ENCODE results near the gene BMERB1.
"Not testable (repeated sequence)": the region's sequence is repeated elsewhere in the genome, so short reads cannot be mapped to it uniquely, and the experiment has no call there.

The BMERB1 gene

DNA sequence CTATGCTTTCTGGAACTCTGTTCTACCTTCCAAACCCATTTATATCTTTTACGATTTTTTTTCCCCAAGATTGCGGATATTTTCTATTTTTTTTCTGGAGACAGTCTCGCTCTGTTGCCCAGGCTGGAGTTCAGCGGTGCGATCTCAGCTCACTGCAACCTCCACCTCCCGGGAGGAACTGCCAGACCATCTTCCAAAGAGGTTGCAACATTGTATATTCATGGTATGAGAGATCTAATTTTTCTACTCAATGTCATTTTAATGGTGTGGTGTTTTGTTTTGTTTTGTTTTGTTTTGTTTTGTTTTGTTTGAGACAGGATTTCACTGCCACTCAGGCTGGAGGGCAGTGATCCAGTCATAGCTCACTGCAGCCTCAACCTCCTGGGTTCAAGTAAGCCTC is 8.5 kb upstream of the BMERB1 start:
- DNase-seq (ENCODE audit: low read depth in 2 of 2): no peak

- DNase-seq (ENCODE audit: low read depth in 2 of 2): no peak
Measured at GRCh38 chr16:15426796-15427195, 7.6 kb upstream of the BMERB1 start.

DNA sequence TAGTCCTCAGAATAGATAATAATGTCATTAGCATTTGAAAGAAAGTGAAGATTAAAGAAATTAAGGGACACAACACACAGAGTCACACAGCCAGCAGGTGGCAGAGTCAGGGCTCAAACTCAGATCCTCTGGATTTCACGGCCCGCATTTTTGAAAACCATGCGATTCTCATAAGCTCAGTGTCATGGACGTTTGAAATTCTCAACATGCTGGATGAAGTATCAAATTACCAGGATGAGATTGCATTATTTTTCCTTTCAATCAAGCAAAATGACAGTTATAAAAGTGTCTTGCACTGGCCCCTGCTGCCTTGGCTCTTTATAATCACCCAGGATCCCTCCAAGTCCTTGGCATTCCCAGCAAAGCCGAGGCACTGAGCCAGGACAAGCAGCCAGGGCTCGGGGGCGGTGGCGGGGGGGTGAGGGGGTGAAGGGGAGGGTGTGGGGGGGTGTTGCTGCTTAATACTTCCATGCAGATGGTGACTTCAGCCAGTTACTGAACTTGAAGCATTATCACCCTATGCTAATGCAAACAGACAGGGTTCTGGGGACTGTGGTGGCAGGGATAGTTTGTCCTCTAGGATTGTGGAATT is 6.6 kb upstream of the BMERB1 start:
- peak; percentile 27 to 38 for DNase-seq (ENCODE audit: low read depth in 2 of 2)

- DNase-seq (ENCODE audit: low read depth in 2 of 2): not testable (repeated sequence)
Measured at GRCh38 chr16:15430884-15431283, 3.5 kb upstream of the BMERB1 start.

DNA sequence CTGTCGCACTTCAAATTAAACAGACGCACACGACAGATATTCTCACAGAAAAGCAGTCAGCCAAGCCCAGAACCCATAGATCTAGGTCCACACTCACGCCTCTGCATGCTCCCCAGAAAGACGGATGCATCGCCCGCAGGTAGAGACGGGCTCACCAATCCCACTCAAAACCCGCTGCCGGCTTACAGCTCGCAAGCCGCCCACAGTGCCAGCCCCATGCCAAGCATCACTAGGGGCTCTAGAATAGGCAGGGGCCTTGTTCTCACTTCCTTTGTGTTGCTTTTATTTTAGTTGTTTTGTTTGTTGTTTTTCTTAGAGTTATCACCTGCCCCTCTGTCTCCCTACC is 336 bp upstream of the BMERB1 start:
- DNase-seq (ENCODE audit: low read depth in 2 of 2): no peak

- no peak for DNase-seq (ENCODE audit: low read depth in 2 of 2)
Measured at GRCh38 chr16:15435216-15435864, 952 bp downstream of the BMERB1 start.

DNA sequence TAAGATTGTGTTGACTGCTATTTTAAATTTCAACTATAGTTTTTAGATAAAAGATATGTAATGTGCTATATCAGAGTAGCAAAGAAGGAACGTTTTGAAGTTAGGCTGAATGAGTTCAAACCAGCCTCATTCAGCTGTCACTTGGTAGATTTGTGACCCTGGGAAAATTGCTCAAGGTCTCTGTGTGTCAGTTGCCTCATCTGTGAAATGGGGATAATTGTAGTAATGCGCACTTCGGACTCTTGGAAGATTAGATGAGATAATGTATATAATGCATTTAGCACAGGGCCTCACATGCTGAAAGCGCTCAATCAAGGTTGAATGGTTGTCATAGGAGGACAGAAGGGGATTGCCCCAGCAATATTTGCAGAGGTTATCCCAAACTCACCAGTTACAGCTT is 4.7 kb downstream of the BMERB1 start:
- DNase-seq (ENCODE audit: low read depth in 2 of 2): no peak

- no peak for DNase-seq (ENCODE audit: low read depth in 2 of 2)
Measured at GRCh38 chr16:15439521-15439920, 5.1 kb downstream of the BMERB1 start.

GRCh38 chr16:15440852-15441251 is 6.5 kb downstream of the BMERB1 start:
- DNase-seq (ENCODE audit: low read depth in 2 of 2): no peak

DNA sequence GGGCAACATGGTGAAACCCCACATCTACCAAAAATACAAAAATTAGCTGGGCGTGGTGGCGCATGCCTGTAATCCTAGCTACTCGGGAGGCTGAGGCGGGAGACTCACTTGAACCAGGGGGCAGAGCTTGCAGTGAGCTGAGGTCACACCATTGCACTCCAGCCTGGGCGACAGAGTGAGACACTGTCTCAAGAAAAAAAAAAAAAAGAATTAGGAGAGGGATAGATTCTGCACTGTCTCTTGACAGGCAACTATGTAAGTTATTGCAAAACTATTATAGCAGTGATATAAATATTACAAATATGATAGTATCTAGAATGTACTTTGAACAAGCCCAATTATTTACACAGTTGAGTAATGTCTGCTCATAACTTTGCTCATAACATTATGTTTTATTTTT is 7.8 kb downstream of the BMERB1 start:
- DNase-seq (ENCODE audit: low read depth in 2 of 2): not testable (repeated sequence)

DNA sequence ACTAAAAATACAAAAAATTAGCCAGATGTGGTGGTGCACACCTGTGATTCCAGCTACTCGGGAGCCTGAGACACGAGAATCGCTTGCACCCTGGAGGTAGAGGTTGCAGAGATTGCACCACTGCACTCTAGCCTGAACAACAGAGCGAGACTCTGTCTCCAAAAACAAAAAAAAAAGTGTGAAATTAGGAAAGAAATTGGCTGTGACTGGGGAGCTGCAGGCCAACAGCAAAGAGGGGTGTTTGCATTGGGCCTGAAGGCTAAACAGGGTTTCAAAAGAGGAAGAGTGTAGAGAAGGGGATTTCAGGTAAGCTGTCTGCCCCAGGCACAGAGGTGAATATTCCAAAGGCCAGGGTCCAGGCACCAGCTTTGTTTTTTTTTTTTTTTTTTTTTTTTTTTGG is 9.4 kb downstream of the BMERB1 start:
- no peak for DNase-seq (ENCODE audit: low read depth in 2 of 2)

DNA sequence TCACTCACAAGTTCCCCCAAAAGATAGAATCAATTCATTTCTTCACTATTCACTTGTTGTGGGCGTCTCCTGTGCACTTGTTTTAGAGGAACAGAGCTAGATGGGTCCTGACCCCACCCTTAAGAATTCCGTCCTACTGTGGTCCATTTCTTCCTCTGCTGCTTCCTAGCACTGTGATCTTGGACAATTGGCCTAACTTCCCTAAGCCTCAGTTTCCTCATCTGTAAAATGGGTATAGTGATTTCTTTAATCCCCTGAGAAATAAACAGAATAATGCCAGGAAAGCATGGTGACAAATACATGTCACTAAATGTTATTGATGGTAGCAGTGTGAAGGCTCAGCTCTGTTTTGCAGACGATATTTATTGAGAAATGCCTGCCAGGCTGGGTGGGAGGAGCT is 9.9 kb downstream of the BMERB1 start:
- no peak for DNase-seq (ENCODE audit: low read depth in 2 of 2)

GRCh38 chr16:15445450-15445849 is 11.1 kb downstream of the BMERB1 start:
- no peak for DNase-seq (ENCODE audit: low read depth in 2 of 2)

DNA sequence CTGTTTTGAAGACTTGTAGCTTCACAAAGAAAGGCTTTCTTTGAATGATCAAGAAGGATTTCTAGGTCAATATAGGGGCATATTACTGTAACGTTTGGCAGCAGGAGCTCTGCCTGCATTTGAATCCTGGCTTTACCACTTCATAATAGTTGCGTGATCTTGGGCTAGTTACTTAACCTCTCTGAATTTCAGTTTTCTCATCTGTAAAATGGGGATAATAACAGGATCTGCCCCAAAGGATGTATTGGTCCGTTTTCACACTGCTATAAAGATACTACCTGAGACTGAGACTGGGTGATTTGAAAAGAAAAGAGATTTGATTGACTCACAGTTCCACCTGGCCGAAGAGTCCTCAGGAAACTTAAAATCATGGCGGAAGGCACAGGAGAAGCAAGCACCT is 12.5 kb downstream of the BMERB1 start:
- no peak for DNase-seq (ENCODE audit: low read depth in 2 of 2)

DNA sequence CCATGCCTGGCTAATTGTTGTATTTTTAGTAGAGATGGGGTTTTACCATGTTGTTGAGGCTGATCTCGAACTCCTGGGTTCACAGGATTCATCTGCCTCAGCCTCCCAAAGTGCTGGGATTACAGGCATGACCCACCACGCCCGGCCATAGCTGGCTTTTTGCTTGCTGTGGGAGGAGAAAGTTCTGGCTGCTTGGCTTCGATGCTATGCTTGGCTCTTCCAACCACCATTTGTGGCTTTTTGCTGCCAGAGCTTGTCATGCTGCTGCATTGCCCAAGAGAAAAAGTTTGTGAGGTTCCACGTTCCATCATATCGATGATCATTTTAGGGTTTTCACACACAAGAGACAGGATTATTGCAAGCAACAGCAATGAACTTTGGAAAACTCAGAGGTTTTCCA is 16.2 kb downstream of the BMERB1 start:
- no peak for DNase-seq (ENCODE audit: low read depth in 2 of 2)

DNA sequence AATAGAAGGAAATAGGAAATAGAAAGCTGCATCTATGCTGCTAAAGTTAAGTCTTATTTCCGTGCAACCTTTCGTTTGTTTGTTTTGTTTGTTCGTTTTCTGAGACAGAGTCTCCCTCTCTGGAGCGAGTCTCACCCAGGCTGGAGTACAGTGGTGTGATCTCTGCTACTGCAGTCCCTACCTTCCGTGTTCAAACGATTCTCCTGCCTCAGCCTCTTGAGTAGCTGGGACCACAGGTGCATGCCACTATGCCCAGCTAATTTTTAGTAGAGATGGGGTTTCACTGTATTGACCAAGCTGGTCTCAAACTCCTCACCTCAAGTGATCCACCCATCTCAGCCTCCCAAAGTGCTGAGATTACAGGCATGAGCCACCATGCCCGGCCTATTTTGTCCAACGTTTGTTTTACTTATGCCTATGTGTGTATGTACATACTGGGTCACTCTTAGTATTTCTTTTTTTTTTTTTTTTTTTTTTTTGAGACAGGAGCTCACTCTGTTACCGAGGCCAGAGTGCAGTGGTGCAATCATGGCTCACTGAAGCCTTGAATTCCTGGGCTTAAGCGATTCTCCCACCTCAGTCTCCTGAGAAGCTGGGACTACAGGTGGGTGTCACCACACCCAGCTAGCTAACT is 16.8 kb downstream of the BMERB1 start:
- no peak for DNase-seq (ENCODE audit: low read depth in 2 of 2)

DNA sequence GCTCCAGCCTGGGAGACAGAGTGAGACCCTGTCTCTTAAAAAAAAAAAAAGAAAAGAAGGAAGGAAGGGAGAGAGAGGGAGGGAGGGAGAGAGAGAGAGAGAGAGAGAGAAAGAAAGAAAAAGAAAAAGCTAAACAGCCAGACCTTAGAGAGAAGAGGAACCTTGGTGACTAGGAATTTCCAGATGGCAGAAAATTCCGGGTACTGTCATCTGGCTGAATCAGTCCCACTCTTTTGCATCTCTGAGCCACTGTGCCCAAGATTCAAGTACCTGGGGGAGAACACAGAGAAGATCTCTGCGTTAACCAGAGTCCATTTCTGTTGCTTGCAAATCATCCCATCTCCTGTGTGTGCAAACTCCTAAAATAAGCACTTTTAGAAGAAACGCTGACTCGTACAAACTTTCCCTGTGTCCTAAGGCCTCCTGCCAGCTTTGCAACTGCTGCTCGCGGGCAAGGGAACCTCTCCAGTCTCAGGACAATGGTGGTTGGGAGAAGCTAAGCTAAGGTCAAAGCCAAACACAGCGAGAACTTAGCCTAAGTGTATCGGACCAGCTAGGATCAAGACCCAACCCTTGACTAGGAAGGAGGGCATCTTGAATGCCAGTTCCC is 18.0 kb downstream of the BMERB1 start:
- no peak for DNase-seq (ENCODE audit: low read depth in 2 of 2)

DNA sequence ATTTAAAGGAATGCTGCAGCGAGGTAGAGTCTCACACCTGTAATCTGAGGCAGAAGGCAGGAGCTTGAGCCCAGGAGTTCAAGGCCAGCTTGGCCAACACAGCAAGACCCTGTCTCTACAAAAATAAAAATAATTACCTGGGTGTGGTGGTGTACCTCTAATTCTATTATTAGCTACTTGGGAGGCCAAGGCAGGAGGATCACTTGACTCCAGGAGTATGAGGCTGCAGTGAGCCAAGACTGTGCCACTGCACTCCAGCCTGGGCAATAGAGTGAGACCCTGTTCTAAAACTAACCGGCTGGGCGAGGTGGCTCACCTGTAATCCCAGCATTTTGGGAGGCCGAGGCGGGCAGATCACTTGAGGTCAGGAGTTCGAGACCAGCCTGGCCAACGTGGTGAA is 18.9 kb downstream of the BMERB1 start:
- DNase-seq (ENCODE audit: low read depth in 2 of 2): not testable (repeated sequence)

DNA sequence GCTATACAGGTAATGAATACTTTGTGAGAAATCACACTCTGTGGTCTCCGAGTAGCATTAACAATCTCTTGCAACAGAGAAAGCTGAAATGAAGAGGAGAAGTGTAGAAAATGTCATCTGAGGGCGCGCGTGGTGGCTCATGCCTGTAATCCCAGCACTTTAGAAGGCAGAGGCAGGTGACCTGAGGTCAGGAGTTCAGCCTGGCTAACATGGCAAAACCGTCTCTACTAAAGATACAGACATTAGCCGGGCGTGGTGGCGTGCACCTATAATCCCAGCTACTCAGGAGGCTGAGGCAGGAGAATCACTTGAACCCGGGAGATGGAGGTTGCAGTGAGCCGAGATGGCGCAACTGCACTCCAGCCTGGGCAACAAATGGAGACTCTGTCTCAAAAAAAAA is 20.5 kb downstream of the BMERB1 start:
- not testable (repeated sequence) for DNase-seq (ENCODE audit: low read depth in 2 of 2)

GRCh38 chr16:15457400-15457799 is 23.0 kb downstream of the BMERB1 start:
- no peak for DNase-seq (ENCODE audit: low read depth in 2 of 2)

- no peak for DNase-seq (ENCODE audit: low read depth in 2 of 2)
Measured at GRCh38 chr16:15457958-15458357, 23.6 kb downstream of the BMERB1 start.

GRCh38 chr16:15459791-15460190 is 25.4 kb downstream of the BMERB1 start:
- no peak for DNase-seq (ENCODE audit: low read depth in 2 of 2)

DNA sequence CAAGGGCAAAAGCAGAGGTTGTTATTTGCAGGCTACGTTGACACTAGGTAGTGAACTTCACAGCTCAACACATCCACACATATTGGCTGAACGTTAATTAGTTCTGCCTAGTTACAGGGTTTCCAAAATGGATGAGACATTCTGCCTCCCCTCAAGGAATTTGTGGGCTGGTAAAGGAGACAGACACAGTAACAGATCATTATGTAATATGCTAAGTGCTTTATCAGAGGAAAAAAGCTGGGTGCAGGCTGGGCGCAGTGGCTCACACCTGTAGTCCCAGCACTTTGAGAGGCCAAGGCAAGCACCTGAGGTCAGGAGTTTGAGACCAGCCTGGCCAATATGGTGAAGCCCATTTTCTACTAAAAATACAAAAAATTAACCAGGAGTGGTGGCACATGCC is 26.2 kb downstream of the BMERB1 start:
- no peak for DNase-seq (ENCODE audit: low read depth in 2 of 2)
